ENCODE results near the gene MICA.

Gene MICA

DNA sequence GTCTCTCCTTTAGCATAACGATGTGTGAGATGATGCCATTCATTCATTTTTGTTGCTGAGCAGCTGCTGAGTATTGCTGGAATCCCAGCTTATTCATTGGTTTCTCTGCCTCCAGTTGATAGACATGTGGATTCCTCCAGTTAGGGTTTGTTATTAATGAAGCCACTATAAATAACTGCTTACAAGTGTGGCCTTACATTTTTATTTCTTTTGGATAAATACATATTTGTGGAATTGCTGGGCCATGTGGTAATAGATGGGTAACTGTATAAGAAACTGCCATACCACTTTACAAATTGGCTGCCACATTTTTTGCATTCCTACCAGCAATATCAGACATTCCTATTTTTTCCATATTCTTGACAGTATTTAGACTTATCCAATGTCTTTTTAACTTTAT is 43.8 kb upstream of the MICA start:
- H2BK120ac ChIP-seq (ENCODE audit: insufficient read depth, low read length, poor library complexity), result no peak overlapping the region
- no peak overlapping the region for H3K14ac ChIP-seq (ENCODE audit: low read length)
- no peak overlapping the region for H3K4me3 ChIP-seq (ENCODE audit: low read depth, low read length)
- no peak overlapping the region for H3K9ac ChIP-seq (ENCODE audit: low read length)
- H2BK5ac ChIP-seq (ENCODE audit: low read depth, low read length, poor library complexity), result no peak overlapping the region
- H3K27ac ChIP-seq (ENCODE audit: low read depth, low read length), result no peak overlapping the region
- DNase-seq, result peak in 1 of 2 donors; percentile 28
- H3K79me2 ChIP-seq (ENCODE audit: control insufficient read depth, insufficient read depth, low read length, poor library complexity), result no peaks in the 10 kb centered on the region
- no peak overlapping the region for H2BK12ac ChIP-seq (ENCODE audit: low read length)
- H3K18ac ChIP-seq (ENCODE audit: low read length), result no peak overlapping the region
- no CpG with 5 or more reads among the region's 1 CpG for WGBS (ENCODE audit: extremely low coverage, insufficient coverage, insufficient read length)
- H3K23ac ChIP-seq (ENCODE audit: low read length), result no peak overlapping the region
- H3K4me1 ChIP-seq (ENCODE audit: control insufficient read depth in 1 of 2, insufficient read depth in 2 of 2, low read length in 2 of 2), result peaks cover 0 to 4% of the 10 kb centered on the region in 2 experiments
- no peaks in the 10 kb centered on the region for H3K9me3 ChIP-seq (ENCODE audit: insufficient read depth, low read depth, low read length)
- no peaks in the 10 kb centered on the region for H3K36me3 ChIP-seq (ENCODE audit: control insufficient read depth in 1 of 2, insufficient read depth in 2 of 2, low read length in 2 of 2)
- no peak overlapping the region for H3K4me2 ChIP-seq (ENCODE audit: low read length)
- peaks cover 11% of the 10 kb centered on the region for H3K27me3 ChIP-seq (ENCODE audit: insufficient read depth, low read length)
- no peaks in the 10 kb centered on the region for H3K79me1 ChIP-seq (ENCODE audit: low read length)
- H4K12ac ChIP-seq (ENCODE audit: low read depth, low read length), result no peak overlapping the region
- H4K8ac ChIP-seq (ENCODE audit: low read depth, low read length), result no peak overlapping the region
- no peak overlapping the region for H3K4ac ChIP-seq (ENCODE audit: low read depth, low read length)
- no peak overlapping the region for H2AFZ ChIP-seq (ENCODE audit: insufficient read depth, low read length, poor library complexity)
- no peak overlapping the region for H4K91ac ChIP-seq (ENCODE audit: low read depth, low read length)
- no peak overlapping the region for H2AK5ac ChIP-seq (ENCODE audit: low read length)

- Histone ChIP-seq H2BK120ac (ENCODE audit: insufficient read depth, low read length, poor library complexity) (no peak overlapping the region), H3K4me2 (ENCODE audit: low read length) (no peak overlapping the region), H4K8ac (ENCODE audit: low read depth, low read length) (no peak overlapping the region), H4K12ac (ENCODE audit: low read depth, low read length) (no peak overlapping the region), H2BK12ac (ENCODE audit: low read length) (no peak overlapping the region), H3K23ac (ENCODE audit: low read length) (no peak overlapping the region), H3K27ac (ENCODE audit: low read depth, low read length) (no peak overlapping the region), H3K79me1 (ENCODE audit: low read length) (no peaks in the 10 kb centered on the region), H3K9me3 (ENCODE audit: insufficient read depth, low read depth, low read length) (no peaks in the 10 kb centered on the region), H3K4me1 (ENCODE audit: control insufficient read depth in 1 of 2, insufficient read depth in 2 of 2, low read length in 2 of 2) (no peaks in the 10 kb centered on the region), H3K27me3 (ENCODE audit: insufficient read depth, low read length) (no peaks in the 10 kb centered on the region), H3K9ac (ENCODE audit: low read length) (no peak overlapping the region), H4K91ac (ENCODE audit: low read depth, low read length) (no peak overlapping the region), H3K14ac (ENCODE audit: low read length) (no peak overlapping the region), H2AK5ac (ENCODE audit: low read length) (no peak overlapping the region), H3K18ac (ENCODE audit: low read length) (no peak overlapping the region), H3K4me3 (ENCODE audit: low read depth, low read length) (no peak overlapping the region), H2AFZ (ENCODE audit: insufficient read depth, low read length, poor library complexity) (no peak overlapping the region), H3K79me2 (ENCODE audit: control insufficient read depth, insufficient read depth, low read length, poor library complexity) (no peaks in the 10 kb centered on the region), H3K4ac (ENCODE audit: low read depth, low read length) (no peak overlapping the region), H3K36me3 (ENCODE audit: control insufficient read depth in 1 of 2, insufficient read depth in 2 of 2, low read length in 2 of 2) (no peaks in the 10 kb centered on the region), H2BK5ac (ENCODE audit: low read depth, low read length, poor library complexity) (no peak overlapping the region)
- WGBS (ENCODE audit: extremely low coverage, insufficient coverage, insufficient read length), result no CpG with 5 or more reads among the region's 5 CpGs
- no peak for DNase-seq
Observed at GRCh38 chr6:31362751-31363150, 40.6 kb upstream of the MICA start.

- no peak overlapping the region for H2BK120ac ChIP-seq (ENCODE audit: insufficient read depth, low read length, poor library complexity)
- H3K79me1 ChIP-seq (ENCODE audit: low read length), result no peaks in the 10 kb centered on the region
- H3K27me3 ChIP-seq (ENCODE audit: insufficient read depth, low read length), result no peaks in the 10 kb centered on the region
- H3K14ac ChIP-seq (ENCODE audit: low read length), result no peak overlapping the region
- H3K4me1 ChIP-seq (ENCODE audit: control insufficient read depth in 1 of 2, insufficient read depth in 2 of 2, low read length in 2 of 2), result no peaks in the 10 kb centered on the region
- no peak overlapping the region for H2AFZ ChIP-seq (ENCODE audit: insufficient read depth, low read length, poor library complexity)
- no peak overlapping the region for H3K4me3 ChIP-seq (ENCODE audit: low read depth, low read length)
- no peaks in the 10 kb centered on the region for H3K9me3 ChIP-seq (ENCODE audit: insufficient read depth, low read depth, low read length)
- no peak overlapping the region for H2BK12ac ChIP-seq (ENCODE audit: low read length)
- H3K4ac ChIP-seq (ENCODE audit: low read depth, low read length), result no peak overlapping the region
- H2AK5ac ChIP-seq (ENCODE audit: low read length), result no peak overlapping the region
- DNase-seq, result no peak
- no peak overlapping the region for H3K23ac ChIP-seq (ENCODE audit: low read length)
- H2BK5ac ChIP-seq (ENCODE audit: low read depth, low read length, poor library complexity), result no peak overlapping the region
- H4K12ac ChIP-seq (ENCODE audit: low read depth, low read length), result no peak overlapping the region
- no peak overlapping the region for H3K9ac ChIP-seq (ENCODE audit: low read length)
- no peak overlapping the region for H4K91ac ChIP-seq (ENCODE audit: low read depth, low read length)
- H3K79me2 ChIP-seq (ENCODE audit: control insufficient read depth, insufficient read depth, low read length, poor library complexity), result no peaks in the 10 kb centered on the region
- H3K36me3 ChIP-seq (ENCODE audit: control insufficient read depth in 1 of 2, insufficient read depth in 2 of 2, low read length in 2 of 2), result no peaks in the 10 kb centered on the region
- H3K18ac ChIP-seq (ENCODE audit: low read length), result no peak overlapping the region
- no peak overlapping the region for H3K4me2 ChIP-seq (ENCODE audit: low read length)
- H3K27ac ChIP-seq (ENCODE audit: low read depth, low read length), result no peak overlapping the region
- no peak overlapping the region for H4K8ac ChIP-seq (ENCODE audit: low read depth, low read length)
Observed at GRCh38 chr6:31363811-31364210, 39.6 kb upstream of the MICA start.

DNA sequence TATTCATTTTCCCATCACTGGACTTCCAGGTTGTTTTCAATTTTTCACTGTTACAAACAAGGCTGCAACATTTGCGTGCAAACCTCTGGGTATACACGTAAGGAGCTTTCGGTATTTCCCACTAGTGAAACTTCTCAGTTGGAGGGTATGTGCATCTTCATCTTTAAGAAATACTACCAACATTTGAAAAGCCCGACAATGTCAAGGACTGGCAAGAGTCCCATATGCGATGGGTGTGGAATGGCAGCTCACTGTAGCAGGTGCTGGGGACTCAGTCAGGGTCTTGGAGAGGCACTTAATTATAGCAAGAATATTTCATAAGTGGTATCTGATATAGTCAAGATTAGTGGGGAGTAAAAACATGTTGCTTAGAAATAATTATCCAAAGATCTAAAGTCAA is 37.5 kb upstream of the MICA start:
- Histone ChIP-seq H3K18ac (ENCODE audit: low read length) (no peak overlapping the region), H3K4me2 (ENCODE audit: low read length) (no peak overlapping the region), H3K27me3 (ENCODE audit: insufficient read depth, low read length) (no peaks in the 10 kb centered on the region), H3K14ac (ENCODE audit: low read length) (no peak overlapping the region), H4K8ac (ENCODE audit: low read depth, low read length) (no peak overlapping the region), H3K9me3 (ENCODE audit: insufficient read depth, low read depth, low read length) (no peaks in the 10 kb centered on the region), H2AFZ (ENCODE audit: insufficient read depth, low read length, poor library complexity) (no peak overlapping the region), H2BK12ac (ENCODE audit: low read length) (no peak overlapping the region), H3K4me1 (ENCODE audit: control insufficient read depth in 1 of 2, insufficient read depth in 2 of 2, low read length in 2 of 2) (no peaks in the 10 kb centered on the region), H2BK5ac (ENCODE audit: low read depth, low read length, poor library complexity) (no peak overlapping the region), H2BK120ac (ENCODE audit: insufficient read depth, low read length, poor library complexity) (no peak overlapping the region), H3K79me1 (ENCODE audit: low read length) (no peaks in the 10 kb centered on the region), H3K9ac (ENCODE audit: low read length) (no peak overlapping the region), H3K23ac (ENCODE audit: low read length) (no peak overlapping the region), H3K36me3 (ENCODE audit: control insufficient read depth in 1 of 2, insufficient read depth in 2 of 2, low read length in 2 of 2) (no peaks in the 10 kb centered on the region), H3K4me3 (ENCODE audit: low read depth, low read length) (no peak overlapping the region), H2AK5ac (ENCODE audit: low read length) (no peak overlapping the region), H4K91ac (ENCODE audit: low read depth, low read length) (no peak overlapping the region), H3K4ac (ENCODE audit: low read depth, low read length) (no peak overlapping the region), H3K27ac (ENCODE audit: low read depth, low read length) (no peak overlapping the region), H3K79me2 (ENCODE audit: control insufficient read depth, insufficient read depth, low read length, poor library complexity) (no peaks in the 10 kb centered on the region), H4K12ac (ENCODE audit: low read depth, low read length) (no peak overlapping the region)
- no peak for DNase-seq
- no CpG with 5 or more reads among the region's 5 CpGs for WGBS (ENCODE audit: extremely low coverage, insufficient coverage, insufficient read length)
